HG02970 (cell line): ENCODE data around the gene PHF20.
"Not testable (repeated sequence)": the region's sequence is repeated elsewhere in the genome, so short reads cannot be mapped to it uniquely, and the experiment has no call there.

Source experiments
- ATAC-seq: cut with Tn5 transposase; IDR thresholded peaks from one replicate; pipeline ENCODE4 v1.9.1; 2021; ENCODE audit warnings: mild to moderate bottlenecking, moderate library complexity, moderate number of reproducible peaks; ENCODE audit not compliant: unreplicated experiment, low FRiP score

Gene PHF20

DNA sequence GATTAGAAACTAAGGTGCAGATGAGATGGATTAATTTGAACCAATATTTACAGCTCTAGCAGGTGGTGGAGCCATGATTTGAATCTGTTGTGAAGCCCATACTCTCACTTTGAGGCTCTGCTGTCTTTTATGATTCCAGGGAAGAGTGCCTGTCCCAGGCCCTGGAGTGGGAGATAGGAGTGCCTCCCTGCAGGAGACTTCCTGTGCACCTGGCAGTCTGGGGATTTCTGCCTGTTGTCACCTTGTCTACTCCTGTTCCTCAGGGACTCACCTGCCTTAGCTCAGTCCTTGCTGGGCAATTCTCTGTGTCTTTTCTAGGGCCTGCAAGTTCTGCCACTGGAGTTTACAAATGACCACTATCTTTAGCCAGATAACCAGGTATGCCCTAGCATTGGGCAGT, 136.2 kb downstream of the PHF20 start:
- ATAC-seq = no peak

DNA sequence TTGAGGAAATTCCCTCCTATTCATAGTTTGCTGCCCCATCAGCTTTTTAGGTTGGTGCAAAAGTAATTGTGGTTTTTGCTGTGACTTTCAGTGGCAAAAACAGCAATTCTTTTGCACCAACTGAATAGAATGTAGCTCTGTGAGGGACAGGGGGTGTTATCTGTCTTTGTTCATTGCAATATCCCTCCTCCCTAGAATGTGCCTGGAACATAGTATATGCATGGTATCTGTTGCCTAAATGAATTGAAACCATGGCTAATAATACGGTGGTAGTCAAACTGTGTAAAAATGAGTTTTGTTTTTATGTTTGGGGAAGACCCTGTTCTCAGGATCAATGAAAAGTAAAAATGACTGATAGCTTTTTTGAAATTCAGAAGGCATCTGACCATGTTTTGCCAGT, 137.4 kb downstream of the PHF20 start:
- no peak for ATAC-seq

DNA sequence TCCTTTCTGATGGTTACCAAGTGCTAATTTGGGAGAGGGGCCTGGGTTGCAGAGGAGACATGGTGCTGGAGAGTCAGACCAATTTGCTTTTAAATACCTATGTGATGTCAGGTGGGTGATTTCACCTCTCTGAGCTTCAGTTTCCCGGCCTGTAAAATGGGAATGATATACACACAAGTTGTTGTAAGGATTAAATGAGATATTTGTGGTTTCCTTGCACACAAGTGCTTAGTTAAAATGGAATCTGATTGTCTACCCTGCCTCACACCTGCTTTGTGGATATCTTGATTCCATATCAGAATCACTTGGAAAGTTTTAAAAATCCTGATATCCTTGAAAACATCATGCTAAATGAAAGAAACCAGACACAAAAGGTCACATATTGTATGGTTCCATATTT, 138.0 kb downstream of the PHF20 start:
- ATAC-seq = no peak

DNA sequence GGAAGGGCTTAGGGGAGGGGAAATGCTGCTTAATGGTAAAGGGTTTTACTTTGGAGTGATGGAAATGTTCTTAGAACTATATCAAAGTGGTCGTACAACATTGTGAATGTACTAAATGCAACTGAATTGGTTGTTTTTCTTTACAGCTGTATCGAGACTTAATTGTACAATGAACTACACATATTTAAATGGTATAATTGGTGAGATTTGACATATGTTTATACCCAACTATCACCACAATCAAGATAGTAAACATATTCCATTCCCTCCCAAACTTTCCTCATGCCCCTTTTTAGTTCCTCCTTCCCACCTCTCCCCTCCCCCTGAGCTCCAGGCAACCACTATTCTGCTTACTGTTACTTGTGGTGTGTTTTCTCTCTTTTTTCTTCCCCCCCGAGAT, 138.4 kb downstream of the PHF20 start:
- ATAC-seq = no peak

- ATAC-seq = no peak
Observed at GRCh38 chr20:35912881-35913280, 141.1 kb downstream of the PHF20 start.

DNA sequence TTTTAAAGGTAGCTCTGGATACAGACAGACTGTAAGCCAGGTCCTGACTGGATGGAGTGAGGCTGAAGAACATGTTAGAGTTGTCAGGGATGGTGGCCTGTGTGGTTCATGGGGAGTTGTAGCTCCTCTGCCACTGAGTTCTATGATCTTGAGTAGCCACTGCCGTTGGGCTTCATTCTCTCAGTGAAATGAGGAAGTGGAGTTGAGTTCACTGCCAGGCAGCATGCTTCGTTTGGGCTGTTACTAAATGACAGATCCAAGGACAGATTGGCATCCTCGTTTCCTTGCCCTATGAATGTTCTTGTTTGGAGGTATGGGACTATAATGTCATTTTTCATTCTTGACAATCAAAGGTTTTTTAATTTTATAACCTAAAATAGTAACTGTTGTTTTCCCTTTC, 145.3 kb downstream of the PHF20 start:
- ATAC-seq = no peak

- ATAC-seq = no peak
Observed at GRCh38 chr20:35918021-35918420, 146.2 kb downstream of the PHF20 start.

DNA sequence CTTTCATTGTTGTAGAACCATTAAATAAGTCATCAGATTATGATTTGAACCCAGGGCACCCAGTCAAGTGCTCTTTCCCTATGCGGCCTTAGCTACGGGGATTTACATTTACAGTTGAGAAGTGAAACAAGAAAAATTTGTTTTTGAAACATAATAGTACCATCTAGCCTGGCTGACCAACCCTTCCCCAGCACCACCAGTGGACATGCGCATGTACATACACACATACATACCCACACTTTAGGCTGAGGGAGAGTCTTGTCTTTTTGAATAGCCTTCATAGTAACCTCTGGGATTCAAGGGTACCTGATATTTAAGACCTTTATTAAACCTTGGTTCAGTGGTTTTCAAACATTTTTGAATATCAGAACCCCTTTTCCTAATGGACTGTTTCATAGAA, 148.7 kb downstream of the PHF20 start:
- ATAC-seq = no peak

DNA sequence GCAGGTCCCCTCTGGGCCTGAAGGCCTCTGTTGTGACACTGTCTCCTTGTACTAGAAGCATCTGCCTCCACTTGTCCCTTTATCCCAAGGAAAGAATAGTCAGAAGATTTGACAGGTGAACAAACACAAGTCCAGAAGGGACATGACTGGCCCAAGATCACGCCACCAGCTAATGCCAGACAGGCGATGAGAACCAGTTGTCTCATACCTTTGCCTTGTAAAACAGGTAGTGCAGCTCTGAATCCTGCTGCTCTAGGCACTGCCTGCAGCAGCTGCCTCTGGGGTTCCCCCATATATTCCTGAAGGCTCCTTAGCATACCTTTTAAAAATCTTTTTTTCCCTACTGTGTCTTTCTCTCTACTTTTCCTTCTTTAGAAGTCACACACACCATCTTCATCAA, 157.5 kb downstream of the PHF20 start:
- ATAC-seq = no peak

DNA sequence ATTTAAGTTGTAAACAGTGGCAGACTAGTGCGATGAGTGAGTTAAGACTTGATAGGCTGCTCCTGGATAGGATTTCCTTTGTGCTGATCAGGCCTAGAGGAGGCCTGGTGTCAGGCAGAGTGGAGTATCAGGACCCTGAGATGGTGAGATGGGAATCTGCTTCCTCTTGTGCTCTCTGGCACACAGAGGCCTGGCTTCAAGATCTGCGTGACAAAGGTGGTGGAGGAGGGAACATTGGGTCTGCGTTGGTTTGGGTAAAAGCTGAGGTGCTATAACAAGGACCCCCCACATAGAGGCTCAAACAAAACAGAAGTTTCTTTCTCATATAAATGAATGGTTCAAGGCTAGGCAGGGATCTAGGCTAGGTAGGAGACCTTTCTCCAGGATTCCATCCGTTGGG, 162.2 kb downstream of the PHF20 start:
- no peak for ATAC-seq

DNA sequence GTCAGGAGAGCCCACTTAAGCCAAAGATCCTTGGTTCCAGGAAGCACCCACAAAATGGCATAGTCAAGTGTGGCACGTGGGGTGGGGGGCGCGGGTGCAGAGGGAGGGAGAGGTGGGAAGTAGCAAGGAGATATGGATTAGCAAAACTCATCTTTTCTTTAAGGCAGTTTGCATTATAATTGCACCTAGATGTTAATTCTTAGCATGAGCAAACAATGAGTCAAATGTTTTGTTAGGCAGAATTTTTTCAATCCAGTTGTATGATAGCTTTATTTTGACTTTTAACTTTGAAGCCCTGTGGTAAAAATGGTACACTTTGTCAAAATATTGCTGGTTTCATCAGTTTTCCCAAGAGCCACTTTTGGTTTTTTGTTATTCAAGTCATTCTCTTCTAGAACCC, 167.4 kb downstream of the PHF20 start:
- ATAC-seq = no peak

DNA sequence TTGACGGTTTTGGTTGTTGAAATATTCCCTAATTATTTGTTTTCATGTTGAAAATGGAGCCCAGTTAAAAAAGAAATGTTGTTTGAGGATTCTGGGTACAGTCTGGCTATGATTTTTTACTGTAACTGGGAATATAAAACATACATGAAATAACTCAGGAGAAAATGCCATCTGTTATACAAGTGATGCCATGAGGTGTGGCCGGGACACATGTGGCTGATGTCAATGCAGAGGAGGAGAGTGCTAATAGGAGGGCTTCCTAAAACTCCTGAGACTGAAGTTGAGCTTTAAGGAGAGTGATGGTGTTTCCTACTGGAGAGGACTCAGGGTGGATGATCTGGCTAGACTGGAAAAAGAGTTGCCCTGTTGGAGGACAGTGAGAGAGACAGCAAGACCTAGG, 169.8 kb downstream of the PHF20 start:
- ATAC-seq = no peak

DNA sequence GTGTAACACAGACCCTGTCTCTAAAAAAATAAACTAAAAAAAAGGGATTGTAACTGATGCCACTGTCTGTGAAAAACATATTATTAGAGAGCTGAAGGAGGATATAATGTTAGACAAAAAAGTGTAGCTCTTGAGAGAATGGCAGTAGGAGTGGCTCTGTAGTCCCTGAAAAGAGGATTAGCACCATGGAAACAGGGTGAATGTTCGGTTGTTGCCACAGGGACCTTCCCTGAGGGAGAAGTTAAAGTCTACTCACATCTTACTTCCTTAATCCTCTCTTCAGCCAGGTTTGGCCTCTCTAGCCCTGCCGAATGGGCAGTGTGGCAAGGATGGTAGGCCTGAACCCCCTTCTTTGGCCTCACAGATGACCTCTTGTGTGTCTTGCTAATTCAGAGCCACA, 170.4 kb downstream of the PHF20 start:
- no peak for ATAC-seq

DNA sequence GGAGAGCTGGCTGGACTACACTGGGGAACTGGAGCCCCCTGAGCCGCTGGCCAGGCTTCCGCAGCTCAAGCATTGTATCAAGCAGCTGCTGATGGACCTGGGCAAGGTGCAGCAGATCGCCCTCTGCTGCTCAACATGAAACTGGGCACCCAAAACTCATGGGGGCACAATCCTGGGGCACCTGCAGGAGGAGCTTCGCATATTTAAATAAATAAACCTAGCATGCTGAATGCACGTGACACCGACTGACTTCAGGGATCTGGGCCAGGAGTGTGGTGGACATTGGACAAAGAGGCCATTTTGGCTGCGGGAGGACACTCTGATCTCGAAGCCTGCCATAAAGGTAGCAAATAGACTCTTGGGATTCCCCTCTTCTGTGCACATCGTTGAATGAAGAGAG, 175.7 kb downstream of the PHF20 start:
- ATAC-seq = no peak

DNA sequence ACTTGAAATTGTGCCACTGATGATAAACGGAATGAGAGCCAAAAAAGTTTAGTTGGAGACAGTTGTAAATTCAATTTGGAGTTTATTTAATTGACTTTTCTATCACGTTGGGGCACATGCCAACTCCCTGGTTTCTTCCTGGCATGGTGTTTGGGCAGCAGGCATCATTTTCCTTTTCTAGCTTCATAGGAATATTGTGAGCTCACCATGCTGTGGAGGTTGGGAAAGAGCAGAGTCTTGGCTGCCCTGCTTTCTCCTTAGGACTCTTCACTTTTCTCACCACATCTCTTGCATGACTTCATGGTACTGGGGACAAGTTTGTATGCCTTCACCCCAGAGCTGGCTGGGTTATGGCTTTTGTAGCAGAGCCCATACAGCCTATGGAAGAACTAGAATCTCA, 176.1 kb downstream of the PHF20 start:
- no peak for ATAC-seq

- ATAC-seq = no peak
Observed at GRCh38 chr20:35950093-35950492, 178.3 kb downstream of the PHF20 start.

GRCh38 chr20:35952080-35952479, 180.3 kb downstream of the PHF20 start:
- ATAC-seq = not testable (repeated sequence)

DNA sequence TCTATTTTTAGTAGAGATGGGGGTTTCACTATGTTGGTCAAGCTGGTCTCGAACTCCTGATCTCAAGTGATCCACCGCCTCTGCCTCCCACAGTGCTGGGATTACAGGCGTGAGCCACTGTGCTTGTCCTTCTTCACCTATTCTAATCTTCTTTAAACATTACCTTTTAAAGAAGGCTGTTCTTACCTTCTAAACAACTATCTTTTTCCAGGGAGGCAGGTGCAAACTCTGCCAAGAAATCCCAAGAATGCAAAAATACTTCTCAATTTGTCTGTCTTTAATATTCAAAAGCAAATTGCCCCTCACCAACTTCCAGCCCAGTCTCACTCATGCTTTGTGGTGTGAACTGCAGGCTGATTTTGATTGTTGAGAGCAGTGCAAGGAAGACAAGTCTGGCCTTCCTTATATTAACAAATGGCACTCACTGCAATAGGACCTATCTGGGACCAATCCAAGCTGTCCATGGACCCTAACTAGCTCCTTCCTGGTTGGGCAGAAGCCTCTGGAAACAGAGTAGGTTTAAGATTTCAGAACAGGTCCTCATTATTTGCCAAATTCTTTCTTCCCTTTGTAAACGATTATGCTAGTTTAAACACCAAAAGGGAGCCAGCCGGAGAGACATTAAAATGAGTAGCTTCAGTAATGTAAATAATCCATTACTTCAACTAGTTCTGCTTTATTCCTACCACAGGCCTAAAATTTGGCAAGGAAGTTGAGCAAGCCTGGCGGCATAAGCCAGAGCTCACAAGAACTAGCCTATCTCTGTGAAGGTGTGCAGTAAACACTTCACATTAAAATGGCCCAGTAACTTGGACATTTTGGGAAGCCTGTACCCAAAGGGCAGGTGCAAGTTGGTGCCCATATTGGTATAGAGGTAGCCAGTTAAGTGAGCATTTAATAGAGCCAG, 180.9 kb downstream of the PHF20 start:
- no peak for ATAC-seq

DNA sequence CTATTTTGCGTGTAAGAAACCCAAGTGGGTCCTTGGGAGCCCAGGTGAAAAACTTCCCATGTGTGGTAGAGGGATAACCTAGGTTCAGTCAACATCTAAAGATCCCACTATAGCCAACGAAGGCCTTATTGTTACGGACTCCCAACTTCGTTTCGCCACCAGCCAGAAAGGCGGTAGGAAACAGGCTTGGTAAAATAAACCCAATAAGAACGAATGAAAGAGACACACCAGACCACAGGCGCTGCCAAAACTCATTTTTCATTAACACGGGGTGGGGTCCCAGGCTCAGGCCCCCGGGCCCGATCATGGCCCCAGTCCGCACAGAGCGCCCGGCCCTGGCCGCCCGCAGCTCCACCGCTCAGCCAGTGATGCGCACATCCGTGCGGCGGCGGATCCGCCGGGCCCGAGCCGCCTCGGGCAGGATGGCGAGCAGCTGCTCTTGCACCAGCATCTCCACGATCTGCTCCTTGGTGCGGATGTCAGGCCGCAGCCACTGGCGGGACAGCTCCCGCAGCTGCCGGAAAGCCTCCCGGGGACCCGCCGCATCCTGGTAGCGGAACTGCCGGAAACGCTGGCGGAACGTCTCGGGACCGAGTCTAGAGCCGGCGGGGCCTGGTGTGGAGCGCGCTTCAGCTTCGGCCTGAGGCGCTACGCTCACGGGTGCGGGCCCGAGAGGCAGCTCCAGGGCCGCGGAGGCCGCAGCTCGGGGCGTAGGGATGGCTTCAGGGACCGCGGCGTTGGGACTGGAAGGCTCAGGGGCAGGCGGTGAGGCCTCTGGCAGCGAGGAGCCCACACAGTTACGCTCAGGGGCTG, 181.8 kb downstream of the PHF20 start:
- peak; percentile 16 for ATAC-seq

GRCh38 chr20:35954200-35954906, 182.5 kb downstream of the PHF20 start, which contains the start of gene SCAND1:
Gene SCAND1, minus strand, starts transcription at chr20:35954502. Its CDS starts 218 bp downstream, at chr20:35954284.
- ATAC-seq = peak; percentile 88

GRCh38 chr20:35954907-35955251, 183.1 kb downstream of the PHF20 start:
- ATAC-seq = no peak
